ENCODE data around the gene DNM3.

Gene DNM3

DNA sequence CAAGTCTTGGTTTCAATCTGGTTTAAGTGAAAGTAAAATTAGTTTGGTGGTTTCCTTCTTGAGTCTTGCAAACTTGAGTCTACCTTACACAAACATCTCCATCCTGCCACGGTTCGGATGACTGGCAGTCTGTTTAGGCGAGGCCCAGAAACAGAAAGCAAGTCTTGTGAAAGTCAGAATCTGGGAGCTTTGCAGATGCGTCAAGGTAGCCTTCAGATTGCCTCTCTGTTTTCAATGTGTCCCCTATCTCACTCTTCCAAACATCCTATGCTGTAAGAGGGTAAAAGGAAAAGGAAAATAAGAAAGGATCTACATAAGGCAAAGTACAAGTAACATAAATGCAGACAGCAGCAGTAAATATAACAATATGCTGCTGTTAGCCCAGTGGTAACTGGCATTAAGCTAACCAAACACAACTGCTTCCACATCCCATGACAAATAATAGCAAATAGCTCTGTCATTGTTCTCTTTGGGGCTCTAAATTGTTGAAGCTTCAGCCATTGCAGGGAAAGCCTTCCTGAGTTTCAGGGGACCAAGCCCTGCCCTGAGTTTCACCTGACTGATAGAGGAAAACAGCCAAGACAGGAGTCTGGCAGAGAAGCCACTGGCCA is 552.9 kb downstream of the DNM3 start:
- no peak overlapping the region for H3K4me3 ChIP-seq (ENCODE audit: low read length)
- DNase-seq (ENCODE audit: low read depth): peak; percentile 49

GRCh38 chr1:172394811-172395210 is 553.5 kb downstream of the DNM3 start:
- DNase-seq (ENCODE audit: low read depth): peak; percentile 18
- TF ChIP-seq CTCF (IDR thresholded peaks at IDR 0.05; ENCODE audit: insufficient read depth, low read depth, low read length, missing control alignments): no peak
- H3K4me3 ChIP-seq (ENCODE audit: low read length): no peak overlapping the region

More for the DNA sequence above, 552.9 kb downstream of the DNM3 start:
- no peak for TF ChIP-seq CTCF (IDR thresholded peaks at IDR 0.05; ENCODE audit: insufficient read depth, low read depth, low read length, missing control alignments)

GRCh38 chr1:172395576-172395975 is 554.3 kb downstream of the DNM3 start:
- H3K4me3 ChIP-seq (ENCODE audit: low read length): no peak overlapping the region
- TF ChIP-seq CTCF (IDR thresholded peaks at IDR 0.05; ENCODE audit: insufficient read depth, low read depth, low read length, missing control alignments): no peak
- no peak for DNase-seq (ENCODE audit: low read depth)

GRCh38 chr1:172397221-172397620 is 555.9 kb downstream of the DNM3 start:
- TF ChIP-seq CTCF (IDR thresholded peaks at IDR 0.05; ENCODE audit: insufficient read depth, low read depth, low read length, missing control alignments): no peak
- DNase-seq (ENCODE audit: low read depth): peak; percentile 77
- no peak overlapping the region for H3K4me3 ChIP-seq (ENCODE audit: low read length)

DNA sequence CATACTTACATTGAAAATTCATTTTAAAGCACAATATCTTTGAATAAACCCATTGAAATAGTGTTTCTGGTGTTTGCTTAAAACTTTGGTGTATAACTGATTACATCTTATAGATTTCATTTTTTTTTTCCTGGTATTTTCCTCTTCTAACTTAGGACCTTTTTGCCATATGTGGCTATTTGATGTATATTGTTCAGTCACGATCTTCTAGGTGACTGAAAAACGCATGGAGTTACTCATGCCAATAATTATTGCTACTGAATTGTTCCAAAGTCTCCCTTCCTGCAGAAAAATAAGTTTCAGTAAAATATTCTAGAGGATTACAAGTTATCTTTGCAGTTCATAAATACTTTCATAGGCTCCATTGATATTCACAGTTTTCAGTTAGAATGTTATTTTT is 556.3 kb downstream of the DNM3 start:
- no peak for TF ChIP-seq CTCF (IDR thresholded peaks at IDR 0.05; ENCODE audit: insufficient read depth, low read depth, low read length, missing control alignments)
- no peak for DNase-seq (ENCODE audit: low read depth)
- no peak overlapping the region for H3K4me3 ChIP-seq (ENCODE audit: low read length)

GRCh38 chr1:172398193-172398592 is 556.9 kb downstream of the DNM3 start:
- no peak overlapping the region for H3K4me3 ChIP-seq (ENCODE audit: low read length)
- no peak for DNase-seq (ENCODE audit: low read depth)
- TF ChIP-seq CTCF (IDR thresholded peaks at IDR 0.05; ENCODE audit: insufficient read depth, low read depth, low read length, missing control alignments): no peak

Measured in epithelial cell of esophagus (primary cell).